WTC11 (cell line): Measurements from ENCODE around the gene TMEM108.

Source experiments
- ETV6 ChIP-seq: sonication (generic); formaldehyde crosslinking; IDR thresholded peaks from 2 replicates; pipeline ENCODE4 v1.8.1; 2022; ENCODE audit warnings: mild to moderate bottlenecking, missing genetic modification reagents
- FOXJ3 ChIP-seq: sonication (generic); formaldehyde crosslinking; IDR thresholded peaks from 2 replicates; pipeline ENCODE4 v1.9.0; 2021; ENCODE audit warnings: missing genetic modification reagents, mild to moderate bottlenecking, borderline replicate concordance
- NFE2L1 ChIP-seq: sonication (generic); formaldehyde crosslinking; IDR thresholded peaks from 2 replicates; pipeline ENCODE4 v1.8.1; 2023; ENCODE audit warnings: missing genetic modification reagents
- TF ChIP-seq, protein P1 (sequence below): sonication (generic); formaldehyde crosslinking; IDR thresholded peaks from 2 replicates; pipeline ENCODE4 v1.8.0; 2022; ENCODE audit warnings: mild to moderate bottlenecking, missing genetic modification reagents
- TF ChIP-seq, protein P2 (sequence below): sonication (generic); formaldehyde crosslinking; IDR thresholded peaks from 2 replicates; pipeline ENCODE4 v1.8.0; 2022; ENCODE audit warnings: missing genetic modification reagents
- TF ChIP-seq, protein P3 (sequence below): fragments of 200-600 bp; IDR thresholded peaks from 2 replicates; pipeline ENCODE4 v1.8.0; 2022; ENCODE audit warnings: antibody characterized with exemption
- TF ChIP-seq, protein P4 (sequence below): sonication (generic); formaldehyde crosslinking; IDR thresholded peaks from 2 replicates; pipeline ENCODE4 v1.8.0; 2022; ENCODE audit warnings: mild to moderate bottlenecking, missing genetic modification reagents

DNA sequence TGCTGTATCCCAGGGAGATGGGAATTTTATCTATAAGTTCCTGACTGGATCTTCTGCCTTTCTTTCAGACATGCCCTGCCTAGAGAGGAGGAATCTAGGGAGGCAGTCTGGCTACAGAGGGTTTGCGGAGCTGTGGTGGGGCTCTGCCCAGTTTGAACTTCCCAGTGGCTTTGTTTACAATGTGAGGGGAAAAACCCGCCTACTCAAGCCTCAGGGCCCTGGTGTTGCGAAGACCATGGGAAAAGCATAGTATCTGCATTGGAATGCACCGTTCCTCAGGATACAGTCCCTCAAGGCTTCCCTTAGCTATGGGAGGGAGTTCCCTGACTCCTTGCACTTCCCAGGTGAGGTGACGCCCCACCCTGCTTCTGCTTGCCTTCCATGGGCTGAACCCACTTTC lies 168.7 kb downstream of the TMEM108 start:
- TF ChIP-seq, protein P1, sequence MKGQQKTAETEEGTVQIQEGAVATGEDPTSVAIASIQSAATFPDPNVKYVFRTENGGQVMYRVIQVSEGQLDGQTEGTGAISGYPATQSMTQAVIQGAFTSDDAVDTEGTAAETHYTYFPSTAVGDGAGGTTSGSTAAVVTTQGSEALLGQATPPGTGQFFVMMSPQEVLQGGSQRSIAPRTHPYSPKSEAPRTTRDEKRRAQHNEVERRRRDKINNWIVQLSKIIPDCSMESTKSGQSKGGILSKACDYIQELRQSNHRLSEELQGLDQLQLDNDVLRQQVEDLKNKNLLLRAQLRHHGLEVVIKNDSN (CRISPR knock-in tag), result no peak
- TF ChIP-seq, protein P2, sequence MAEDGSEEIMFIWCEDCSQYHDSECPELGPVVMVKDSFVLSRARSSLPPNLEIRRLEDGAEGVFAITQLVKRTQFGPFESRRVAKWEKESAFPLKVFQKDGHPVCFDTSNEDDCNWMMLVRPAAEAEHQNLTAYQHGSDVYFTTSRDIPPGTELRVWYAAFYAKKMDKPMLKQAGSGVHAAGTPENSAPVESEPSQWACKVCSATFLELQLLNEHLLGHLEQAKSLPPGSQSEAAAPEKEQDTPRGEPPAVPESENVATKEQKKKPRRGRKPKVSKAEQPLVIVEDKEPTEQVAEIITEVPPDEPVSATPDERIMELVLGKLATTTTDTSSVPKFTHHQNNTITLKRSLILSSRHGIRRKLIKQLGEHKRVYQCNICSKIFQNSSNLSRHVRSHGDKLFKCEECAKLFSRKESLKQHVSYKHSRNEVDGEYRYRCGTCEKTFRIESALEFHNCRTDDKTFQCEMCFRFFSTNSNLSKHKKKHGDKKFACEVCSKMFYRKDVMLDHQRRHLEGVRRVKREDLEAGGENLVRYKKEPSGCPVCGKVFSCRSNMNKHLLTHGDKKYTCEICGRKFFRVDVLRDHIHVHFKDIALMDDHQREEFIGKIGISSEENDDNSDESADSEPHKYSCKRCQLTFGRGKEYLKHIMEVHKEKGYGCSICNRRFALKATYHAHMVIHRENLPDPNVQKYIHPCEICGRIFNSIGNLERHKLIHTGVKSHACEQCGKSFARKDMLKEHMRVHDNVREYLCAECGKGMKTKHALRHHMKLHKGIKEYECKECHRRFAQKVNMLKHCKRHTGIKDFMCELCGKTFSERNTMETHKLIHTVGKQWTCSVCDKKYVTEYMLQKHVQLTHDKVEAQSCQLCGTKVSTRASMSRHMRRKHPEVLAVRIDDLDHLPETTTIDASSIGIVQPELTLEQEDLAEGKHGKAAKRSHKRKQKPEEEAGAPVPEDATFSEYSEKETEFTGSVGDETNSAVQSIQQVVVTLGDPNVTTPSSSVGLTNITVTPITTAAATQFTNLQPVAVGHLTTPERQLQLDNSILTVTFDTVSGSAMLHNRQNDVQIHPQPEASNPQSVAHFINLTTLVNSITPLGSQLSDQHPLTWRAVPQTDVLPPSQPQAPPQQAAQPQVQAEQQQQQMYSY (CRISPR knock-in tag), result no peak
- TF ChIP-seq, protein P3, sequence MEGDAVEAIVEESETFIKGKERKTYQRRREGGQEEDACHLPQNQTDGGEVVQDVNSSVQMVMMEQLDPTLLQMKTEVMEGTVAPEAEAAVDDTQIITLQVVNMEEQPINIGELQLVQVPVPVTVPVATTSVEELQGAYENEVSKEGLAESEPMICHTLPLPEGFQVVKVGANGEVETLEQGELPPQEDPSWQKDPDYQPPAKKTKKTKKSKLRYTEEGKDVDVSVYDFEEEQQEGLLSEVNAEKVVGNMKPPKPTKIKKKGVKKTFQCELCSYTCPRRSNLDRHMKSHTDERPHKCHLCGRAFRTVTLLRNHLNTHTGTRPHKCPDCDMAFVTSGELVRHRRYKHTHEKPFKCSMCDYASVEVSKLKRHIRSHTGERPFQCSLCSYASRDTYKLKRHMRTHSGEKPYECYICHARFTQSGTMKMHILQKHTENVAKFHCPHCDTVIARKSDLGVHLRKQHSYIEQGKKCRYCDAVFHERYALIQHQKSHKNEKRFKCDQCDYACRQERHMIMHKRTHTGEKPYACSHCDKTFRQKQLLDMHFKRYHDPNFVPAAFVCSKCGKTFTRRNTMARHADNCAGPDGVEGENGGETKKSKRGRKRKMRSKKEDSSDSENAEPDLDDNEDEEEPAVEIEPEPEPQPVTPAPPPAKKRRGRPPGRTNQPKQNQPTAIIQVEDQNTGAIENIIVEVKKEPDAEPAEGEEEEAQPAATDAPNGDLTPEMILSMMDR, result no peak
- no peak for TF ChIP-seq FOXJ3
- TF ChIP-seq NFE2L1, result no peak
- TF ChIP-seq, protein P4, sequence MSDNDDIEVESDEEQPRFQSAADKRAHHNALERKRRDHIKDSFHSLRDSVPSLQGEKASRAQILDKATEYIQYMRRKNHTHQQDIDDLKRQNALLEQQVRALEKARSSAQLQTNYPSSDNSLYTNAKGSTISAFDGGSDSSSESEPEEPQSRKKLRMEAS (CRISPR knock-in tag), result peak; percentile 32; the same call in 1 of the 2 replicates
- TF ChIP-seq ETV6 (CRISPR knock-in tag), result no peak
